ENCODE measurements around the gene PJA2.

PJA2 gene

GRCh38 chr5:109315245-109315644, 94.5 kb downstream of the PJA2 start:
- no peak for TF ChIP-seq ZFX (IDR thresholded peaks at IDR 0.05)
- TF ChIP-seq, protein P1, sequence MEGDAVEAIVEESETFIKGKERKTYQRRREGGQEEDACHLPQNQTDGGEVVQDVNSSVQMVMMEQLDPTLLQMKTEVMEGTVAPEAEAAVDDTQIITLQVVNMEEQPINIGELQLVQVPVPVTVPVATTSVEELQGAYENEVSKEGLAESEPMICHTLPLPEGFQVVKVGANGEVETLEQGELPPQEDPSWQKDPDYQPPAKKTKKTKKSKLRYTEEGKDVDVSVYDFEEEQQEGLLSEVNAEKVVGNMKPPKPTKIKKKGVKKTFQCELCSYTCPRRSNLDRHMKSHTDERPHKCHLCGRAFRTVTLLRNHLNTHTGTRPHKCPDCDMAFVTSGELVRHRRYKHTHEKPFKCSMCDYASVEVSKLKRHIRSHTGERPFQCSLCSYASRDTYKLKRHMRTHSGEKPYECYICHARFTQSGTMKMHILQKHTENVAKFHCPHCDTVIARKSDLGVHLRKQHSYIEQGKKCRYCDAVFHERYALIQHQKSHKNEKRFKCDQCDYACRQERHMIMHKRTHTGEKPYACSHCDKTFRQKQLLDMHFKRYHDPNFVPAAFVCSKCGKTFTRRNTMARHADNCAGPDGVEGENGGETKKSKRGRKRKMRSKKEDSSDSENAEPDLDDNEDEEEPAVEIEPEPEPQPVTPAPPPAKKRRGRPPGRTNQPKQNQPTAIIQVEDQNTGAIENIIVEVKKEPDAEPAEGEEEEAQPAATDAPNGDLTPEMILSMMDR (conservative IDR thresholded peaks at IDR 0.05), result no peak
- no peak overlapping the region for H3K27ac ChIP-seq

GRCh38 chr5:109313127-109313526, 96.6 kb downstream of the PJA2 start:
- no peak for TF ChIP-seq ZFX (IDR thresholded peaks at IDR 0.05)
- TF ChIP-seq, protein P1 (conservative IDR thresholded peaks at IDR 0.05), result no peak
- no peak overlapping the region for H3K27ac ChIP-seq

GRCh38 chr5:109312695-109313094, 97.1 kb downstream of the PJA2 start:
- TF ChIP-seq, protein P1 (conservative IDR thresholded peaks at IDR 0.05), result no peak
- no peak for TF ChIP-seq ZFX (IDR thresholded peaks at IDR 0.05)
- no peak overlapping the region for H3K27ac ChIP-seq

DNA sequence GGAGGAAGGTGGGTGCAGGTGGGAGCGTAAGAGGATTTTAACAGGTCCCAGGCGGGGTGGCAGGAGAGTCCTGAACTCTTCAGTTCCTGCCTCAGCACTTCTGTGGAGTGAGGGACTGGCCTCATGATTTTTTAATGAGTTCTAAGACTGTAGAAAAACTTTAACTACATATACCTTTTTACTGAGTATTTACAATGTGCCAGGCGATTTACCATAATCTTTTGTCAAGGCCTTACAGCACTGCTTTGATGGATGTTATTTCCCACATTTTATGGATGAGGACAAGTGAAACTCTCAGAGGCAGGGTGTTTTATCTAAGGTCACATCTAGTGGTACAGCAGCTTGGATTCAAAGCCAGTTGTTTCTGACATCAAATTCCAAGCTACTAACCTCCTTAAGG, 99.5 kb downstream of the PJA2 start:
- TF ChIP-seq ZFX (IDR thresholded peaks at IDR 0.05), result no peak
- TF ChIP-seq, protein P1 (conservative IDR thresholded peaks at IDR 0.05), result no peak
- no peak overlapping the region for H3K27ac ChIP-seq

DNA sequence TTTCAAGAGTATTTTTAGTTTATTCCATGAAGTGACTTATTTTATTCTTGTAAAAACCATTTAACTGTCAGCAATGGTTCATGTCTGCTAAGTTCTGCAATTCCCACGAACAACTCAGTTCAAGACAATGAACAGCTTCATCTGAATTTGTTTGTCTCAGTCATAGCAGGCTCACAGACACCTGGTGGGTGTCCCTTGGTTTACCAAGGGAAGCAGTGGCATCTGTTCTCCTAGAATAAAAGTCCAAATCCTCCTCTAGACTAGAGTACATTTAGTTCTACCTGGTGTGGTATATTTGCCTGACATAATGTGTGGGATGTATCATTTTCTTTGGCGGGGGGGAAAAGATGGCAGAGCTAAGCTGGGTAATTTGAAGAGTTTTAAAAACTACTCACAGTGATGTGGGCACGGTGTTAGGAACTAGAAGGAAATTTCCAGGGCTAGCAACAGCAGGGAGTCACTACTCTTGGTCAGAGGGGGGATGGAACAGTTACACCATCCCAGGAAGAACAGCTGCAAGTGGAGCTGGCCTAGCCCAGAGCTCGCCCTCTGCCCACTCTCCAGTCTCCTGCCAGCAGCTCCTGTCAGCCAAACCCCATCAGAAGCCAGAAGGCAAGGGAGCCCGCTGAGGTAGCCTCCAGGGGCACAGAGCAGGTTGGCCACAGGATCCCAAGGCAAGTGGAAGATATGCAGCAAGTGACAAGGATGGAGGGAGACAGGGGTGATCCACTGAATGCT, 100.3 kb downstream of the PJA2 start:
- TF ChIP-seq, protein P1 (conservative IDR thresholded peaks at IDR 0.05), result no peak
- no peak for TF ChIP-seq ZFX (IDR thresholded peaks at IDR 0.05)
- no peak overlapping the region for H3K27ac ChIP-seq

DNA sequence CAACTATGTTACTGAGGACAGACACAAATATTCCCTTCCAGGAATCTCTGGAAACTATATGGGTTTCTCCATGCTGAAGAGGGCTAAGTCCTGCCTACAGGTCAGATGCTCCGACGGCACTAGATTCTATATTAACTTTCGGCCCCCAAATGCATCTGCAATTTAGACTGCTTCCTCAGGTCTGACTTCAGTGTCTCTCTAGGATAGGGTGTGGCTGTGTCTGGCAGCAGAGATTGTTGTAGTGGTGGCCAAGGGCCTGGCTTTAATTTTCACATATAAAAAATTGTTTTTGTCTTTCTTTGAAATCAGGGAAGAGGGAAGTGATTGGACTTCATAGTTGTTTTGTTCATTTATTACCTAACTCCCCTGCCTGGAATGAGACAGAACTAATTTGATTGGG, 101.8 kb downstream of the PJA2 start:
- H3K27ac ChIP-seq, result no peak overlapping the region
- no peak for TF ChIP-seq ZFX (IDR thresholded peaks at IDR 0.05)
- TF ChIP-seq, protein P1 (conservative IDR thresholded peaks at IDR 0.05), result no peak

GRCh38 chr5:109307456-109307855, 102.3 kb downstream of the PJA2 start:
- no peak overlapping the region for H3K27ac ChIP-seq
- TF ChIP-seq, protein P1 (conservative IDR thresholded peaks at IDR 0.05), result no peak
- no peak for TF ChIP-seq ZFX (IDR thresholded peaks at IDR 0.05)

Data from C4-2B (cell line).